Tibial nerve (tissue), 4 donors: ENCODE measurements around the gene NEDD4L.

ENCODE experiments used
- CTCF ChIP-seq, 5 experiments: fragments of 200-600 bp in 3 of 5; fragments of 450-650 bp in 2 of 5; sonication (generic) in 3 of 5; IDR thresholded peaks; one replicate each; pipeline ENCODE4 v1.5.1; 2016 to 2019; ENCODE audit warnings: antibody characterized with exemption in 5 of 5, mild to moderate bottlenecking in 3 of 5, moderate library complexity in 2 of 5
- EP300 ChIP-seq, 2 donors: sonication (generic); formaldehyde crosslinking; IDR thresholded peaks; one replicate each; pipeline ENCODE4 v1.6.1; 2017; ENCODE audit warnings: antibody characterized with exemption in 2 of 2, mild to moderate bottlenecking in 1 of 2
- POLR2A ChIP-seq, 2 donors: fragments of 450-650 bp; IDR thresholded peaks; one replicate each; pipeline ENCODE4 v1.6.1; 2017; ENCODE audit warnings: antibody characterized with exemption in 2 of 2, mild to moderate bottlenecking in 2 of 2, moderate library complexity in 2 of 2

GRCh38 chr18:58367425-58368140 lies 323.6 kb downstream of the NEDD4L start:
- TF ChIP-seq POLR2A (IDR thresholded peaks at IDR 0.05) = no peak
- no peak for TF ChIP-seq CTCF (IDR thresholded peaks at IDR 0.05)
- TF ChIP-seq EP300 (IDR thresholded peaks at IDR 0.05) = no peak
